IMR-90 (cell line): ENCODE results near the gene NELL2. TPM values are rescaled to one million over a fixed set of nuclear protein-coding genes. Genes with fewer than 3 reads are reported as not detected.

ENCODE experiments used
- ATAC-seq: fragments of 200-7000 bp; cut with Tn5 transposase; 2 replicates; pipeline ENCODE4 v1.9.1; 2020; ENCODE audit warnings: low read depth, mild to moderate bottlenecking, moderate library complexity
- BruUV-seq: library from RNA; stranded (reverse); fragments of 400-500 nt; replicated peaks from 2 replicates; lab custom pipeline; 2021; lab: Mats Ljungman, UMichigan
- CTCF ChIA-PET: fragments of 300-600 bp; formaldehyde crosslinking; extraction: SDS; loops from one replicate; lab custom pipeline; 2021; ENCODE audit warnings: antibody characterized with exemption; lab: Yijun Ruan, JAX
- POLR2A ChIA-PET: fragments of 300-600 bp; sonication (Branson Sonifier 250); formaldehyde crosslinking; loops from one replicate; lab custom pipeline; 2022; ENCODE audit warnings: antibody characterized with exemption; ENCODE audit not compliant: unreplicated experiment; lab: Charles Lee
- DNase-seq: peaks from one replicate; pipeline ENCODE4 v3.0.0; 2013
- H2AFZ ChIP-seq: replicated peaks from 2 replicates; pipeline ENCODE3; 2013; ENCODE audit warnings: low read length, mild to moderate bottlenecking; ENCODE audit not compliant: poor library complexity
- H2AK5ac ChIP-seq: 2 replicates; pipeline ENCODE4 v1.6.1; 2013; ENCODE audit warnings: low read depth, low read length, inconsistent platforms
- H2AK9ac ChIP-seq: replicated peaks from 2 replicates; pipeline ENCODE3; 2013; ENCODE audit warnings: mild to moderate bottlenecking, low read depth, low read length, moderate library complexity; ENCODE audit not compliant: poor library complexity
- H2BK120ac ChIP-seq: 2 replicates; pipeline ENCODE4 v1.6.1; 2013; ENCODE audit warnings: low read depth, low read length, inconsistent platforms
- H2BK15ac ChIP-seq: 3 replicates; pipeline ENCODE4 v1.6.1; 2013; ENCODE audit warnings: low read depth, low read length, inconsistent platforms
- H2BK20ac ChIP-seq: 2 replicates; pipeline ENCODE4 v1.6.1; 2013; ENCODE audit warnings: low read depth, mild to moderate bottlenecking, inconsistent platforms, low read length, moderate library complexity
- H2BK5ac ChIP-seq: 2 replicates; pipeline ENCODE4 v1.6.1; 2013; ENCODE audit warnings: mild to moderate bottlenecking, low read depth, low read length, inconsistent platforms; ENCODE audit not compliant: poor library complexity, severe bottlenecking
- H3K14ac ChIP-seq: replicated peaks from 2 replicates; pipeline ENCODE4 v1.6.1; 2013; ENCODE audit warnings: low read depth, low read length, inconsistent platforms
- H3K18ac ChIP-seq: 2 replicates; pipeline ENCODE4 v1.6.1; 2013; ENCODE audit warnings: low read depth, low read length, control low read depth
- H3K23ac ChIP-seq: 2 replicates; pipeline ENCODE4 v1.6.1; 2013; ENCODE audit warnings: low read depth, low read length, inconsistent platforms
- H3K27ac ChIP-seq: 2 replicates; pipeline ENCODE4 v1.5.1; 2013; ENCODE audit warnings: mild to moderate bottlenecking, control low read depth, low read length; ENCODE audit not compliant: insufficient read depth
- H3K27me3 ChIP-seq: 2 replicates; pipeline ENCODE4 v1.6.1; 2013; ENCODE audit warnings: low read length; ENCODE audit not compliant: control insufficient read depth, insufficient read depth
- H3K36me3 ChIP-seq: 2 replicates; pipeline ENCODE4 v1.6.1; 2013; ENCODE audit warnings: low read length, mixed read lengths; ENCODE audit not compliant: control insufficient read depth, insufficient read depth
- H3K4ac ChIP-seq: 2 replicates; pipeline ENCODE4 v1.6.1; 2013; ENCODE audit warnings: low read depth, low read length, inconsistent platforms
- H3K4me1 ChIP-seq: 2 replicates; pipeline ENCODE4 v1.6.1; 2013; ENCODE audit warnings: low read length, mixed read lengths; ENCODE audit not compliant: control insufficient read depth, insufficient read depth
- H3K4me2 ChIP-seq: 2 replicates; pipeline ENCODE4 v1.6.1; 2013; ENCODE audit warnings: low read depth, mild to moderate bottlenecking, control low read depth, low read length, moderate library complexity
- H3K4me3 ChIP-seq: 2 replicates; pipeline ENCODE4 v1.5.1; 2013; ENCODE audit warnings: low read depth, mild to moderate bottlenecking, control low read depth, low read length, moderate library complexity; ENCODE audit not compliant: insufficient read depth
- H3K56ac ChIP-seq: 2 replicates; pipeline ENCODE4 v1.6.1; 2013; ENCODE audit warnings: low read length, inconsistent platforms; ENCODE audit not compliant: insufficient read depth; ENCODE audit errors: extremely low read depth
- H3K79me1 ChIP-seq, 2 experiments: 2 replicates each; pipeline ENCODE4 v1.6.1; 2013; ENCODE audit warnings: low read length in 2 of 2, inconsistent platforms in 1 of 2, low read depth in 1 of 2
- H3K9ac ChIP-seq: 2 replicates; pipeline ENCODE4 v1.6.1; 2013; ENCODE audit warnings: low read depth, low read length, control low read depth
- H3K9me1 ChIP-seq: 2 replicates; pipeline ENCODE4 v1.6.1; 2013; ENCODE audit warnings: low read length, inconsistent platforms; ENCODE audit not compliant: insufficient read depth
- H3K9me3 ChIP-seq: 2 replicates; pipeline ENCODE4 v1.6.1; 2013; ENCODE audit warnings: low read length; ENCODE audit not compliant: control insufficient read depth, insufficient read depth
- H4K20me1 ChIP-seq: 2 replicates; pipeline ENCODE4 v1.6.1; 2013; ENCODE audit warnings: low read length, inconsistent platforms; ENCODE audit not compliant: insufficient read depth
- H4K5ac ChIP-seq: 2 replicates; pipeline ENCODE4 v1.6.1; 2013; ENCODE audit warnings: mild to moderate bottlenecking, low read depth, low read length, control low read depth
- H4K8ac ChIP-seq, 2 experiments: 2 replicates each; pipeline ENCODE4 v1.6.1; 2013; ENCODE audit warnings: low read depth in 2 of 2, low read length in 2 of 2, control low read depth in 1 of 2, inconsistent platforms in 1 of 2
- H4K91ac ChIP-seq: 2 replicates; pipeline ENCODE4 v1.6.1; 2013; ENCODE audit warnings: low read depth, low read length, inconsistent platforms; ENCODE audit not compliant: insufficient read depth
- BHLHE40 ChIP-seq: fragments of 150-350 bp; IDR thresholded peaks from 2 replicates; pipeline ENCODE4 v1.6.1; 2016; ENCODE audit warnings: mild to moderate bottlenecking, low read depth, low read length
- CEBPB ChIP-seq: IDR thresholded peaks from 2 replicates; pipeline ENCODE4 v1.6.1; 2012; ENCODE audit warnings: low read depth, low read length, improper control_type of control experiment
- CHD1 ChIP-seq: IDR thresholded peaks from 2 replicates; pipeline ENCODE4 v1.6.1; 2012; ENCODE audit warnings: low read depth, low read length, improper control_type of control experiment
- CTCF ChIP-seq: conservative IDR thresholded peaks from 2 replicates; pipeline ENCODE4 v1.5.1; 2012; ENCODE audit warnings: mild to moderate bottlenecking, low read depth, low read length, improper control_type of control experiment
- ELK1 ChIP-seq: fragments of 150-350 bp; IDR thresholded peaks from 2 replicates; pipeline ENCODE4 v1.6.1; 2016; ENCODE audit warnings: low read depth, mild to moderate bottlenecking, low read length, moderate library complexity, borderline replicate concordance
- FOS ChIP-seq: fragments of 150-350 bp; IDR thresholded peaks from 2 replicates; pipeline ENCODE4 v1.6.1; 2016; ENCODE audit warnings: low read depth, low read length
- MAFK ChIP-seq: IDR thresholded peaks from 2 replicates; pipeline ENCODE4 v1.6.1; 2012; ENCODE audit warnings: low read depth, low read length, improper control_type of control experiment
- MAZ ChIP-seq: IDR thresholded peaks from 2 replicates; pipeline ENCODE4 v1.6.1; 2012; ENCODE audit warnings: low read depth, mild to moderate bottlenecking, low read length, improper control_type of control experiment, moderate library complexity, borderline replicate concordance
- MXI1 ChIP-seq: IDR thresholded peaks from 2 replicates; pipeline ENCODE4 v1.6.1; 2012; ENCODE audit warnings: low read depth, mild to moderate bottlenecking, low read length, moderate library complexity, borderline replicate concordance
- NFE2L2 ChIP-seq: fragments of 150-350 bp; IDR thresholded peaks from 2 replicates; pipeline ENCODE4 v1.6.1; 2016; ENCODE audit warnings: low read depth, mild to moderate bottlenecking, low read length
- POLR2A ChIP-seq: IDR thresholded peaks from 2 replicates; pipeline ENCODE4 v1.6.1; 2012; ENCODE audit warnings: mild to moderate bottlenecking, low read depth, low read length
- RAD21 ChIP-seq: IDR thresholded peaks from 2 replicates; pipeline ENCODE4 v1.6.1; 2012; ENCODE audit warnings: low read length, improper control_type of control experiment
- RCOR1 ChIP-seq: IDR thresholded peaks from 2 replicates; pipeline ENCODE4 v1.6.1; 2012; ENCODE audit warnings: mild to moderate bottlenecking, low read length, improper control_type of control experiment; ENCODE audit not compliant: insufficient replicate concordance
- RFX5 ChIP-seq: IDR thresholded peaks from 2 replicates; pipeline ENCODE4 v1.8.0; 2012; ENCODE audit warnings: low read depth, mild to moderate bottlenecking, low read length, moderate library complexity
- SMC3 ChIP-seq: fragments of 150-350 bp; IDR thresholded peaks from 2 replicates; pipeline ENCODE4 v1.6.1; 2016; ENCODE audit warnings: low read depth, mild to moderate bottlenecking, antibody characterized with exemption, low read length, moderate library complexity
- USF2 ChIP-seq: fragments of 150-350 bp; IDR thresholded peaks from 2 replicates; pipeline ENCODE4 v1.6.1; 2017; ENCODE audit warnings: mild to moderate bottlenecking, antibody characterized with exemption, low read length, low read depth
- WGBS, 2 experiments: methylation state at CpG; one replicate each; pipeline versions ENCODE4 v1.1.5 to v1.1.7; 2013; ENCODE audit warnings: missing lambda C conversion rate in 2 of 2; ENCODE audit not compliant: insufficient read length in 1 of 2; ENCODE audit errors: extremely low coverage in 2 of 2; 5-methylcytosine and 5-hydroxymethylcytosine counted together
- dilution Hi-C: fragments of 300-500 bp; cut with HindIII; formaldehyde crosslinking; loops from one replicate; pipeline ENCODE4 v1.14.3; 2018; ENCODE audit warnings: low sequenced_read_pairs; ENCODE audit not compliant: unreplicated experiment
- in situ Hi-C: fragments of 300-500 bp; cut with MboI; formaldehyde crosslinking; loops from 3 replicates; pipeline ENCODE4 v1.14.3; 2019; ENCODE audit warnings: low sequenced_read_pairs, inconsistent platforms, mixed read lengths
- intact Hi-C: fragments of 100-400 bp; cut with micrococcal nuclease; formaldehyde crosslinking; loops from 2 replicates; pipeline ENCODE4 v1.10.0; 2022
- polyA plus RNA-seq, 3 experiments: library from polyadenylated mRNA; depleted of rRNA; stranded (reverse); fragments of >200 nt; gene quantifications; 2 replicates each; pipeline ENCODE4 v1.2.3, GENCODE V29; 2012; ENCODE audit warnings: low replicate concordance in 1 of 3
- total RNA-seq: library from RNA; depleted of rRNA; stranded (reverse); fragments of >200 nt; gene quantifications from 2 replicates; pipeline ENCODE4 v1.2.3, GENCODE V29; 2012

The NELL2 gene
- total and polyA plus RNA-seq, 2 of the 4 experiments (the other 2 are of a cell fraction): 0.18 to 0.26 TPM

GRCh38 chr12:44523828-44524227, 352.3 kb downstream of the NELL2 start:
- H4K5ac ChIP-seq: no peak overlapping the region
- WGBS, 2 experiments: 38% methylated on average over 2 of the region's 2 CpGs; no CpG with 5 or more reads in 1 of the 2 experiments
- ChIA-PET CTCF (no interaction called here), POLR2A (no interaction called here)
- in situ Hi-C loops (no loop called here), dilution Hi-C loops (no loop called here), intact Hi-C loops (no loop called here)
- no peak overlapping the region for H3K4me2 ChIP-seq
- no peak overlapping the region for H2AK5ac ChIP-seq
- H4K8ac ChIP-seq: no peak overlapping the region
- no peak overlapping the region for H2AFZ ChIP-seq
- no peak overlapping the region for H2AK9ac ChIP-seq
- no peaks in the 10 kb centered on the region for H3K79me1 ChIP-seq
- H2BK5ac ChIP-seq: no peak overlapping the region
- no peak overlapping the region for H3K9ac ChIP-seq
- no peak overlapping the region for H4K91ac ChIP-seq
- no peaks in the 10 kb centered on the region for H3K9me3 ChIP-seq
- no peak overlapping the region for H3K23ac ChIP-seq
- H3K14ac ChIP-seq: no peak overlapping the region
- no peak for TF ChIP-seq CHD1
- TF ChIP-seq CTCF: no peak
- TF ChIP-seq SMC3: no peak
- no peak for TF ChIP-seq NFE2L2
- no peak for TF ChIP-seq CEBPB
- TF ChIP-seq POLR2A: no peak
- TF ChIP-seq RCOR1: no peak
- TF ChIP-seq ELK1: no peak
- TF ChIP-seq FOS: no peak
- TF ChIP-seq RAD21: no peak
- no peak for TF ChIP-seq RFX5
- no peak for TF ChIP-seq USF2
- no peak for TF ChIP-seq MAFK
- TF ChIP-seq BHLHE40: no peak
- TF ChIP-seq MAZ: no peak
- TF ChIP-seq MXI1: no peak
- no peak overlapping the region for H3K4ac ChIP-seq
- no peak for DNase-seq
- no peaks in the 10 kb centered on the region for H4K20me1 ChIP-seq
- no peak overlapping the region for H3K27ac ChIP-seq
- H2BK20ac ChIP-seq: no peak overlapping the region
- ATAC-seq: no peak
- no peaks in the 10 kb centered on the region for H3K4me1 ChIP-seq
- H3K36me3 ChIP-seq: no peaks in the 10 kb centered on the region
- H3K4me3 ChIP-seq: no peak overlapping the region
- no TSS peak for BruUV-seq
- H2BK120ac ChIP-seq: no peak overlapping the region
- H3K56ac ChIP-seq: no peak overlapping the region
- no peaks in the 10 kb centered on the region for H3K27me3 ChIP-seq
- no peak overlapping the region for H2BK15ac ChIP-seq
- H3K18ac ChIP-seq: no peak overlapping the region
- H3K9me1 ChIP-seq: no peaks in the 10 kb centered on the region
